NCI-H146 treated with DMSO at 0.1 percent for 48 hours (cell line): ENCODE measurements around the gene DOCK4.

ENCODE experiments used
- DNase-seq: peaks from one replicate; lab custom pipeline; 2025; ENCODE audit not compliant: unreplicated experiment; lab: John Stamatoyannopoulos, UW

The DOCK4 gene

DNA sequence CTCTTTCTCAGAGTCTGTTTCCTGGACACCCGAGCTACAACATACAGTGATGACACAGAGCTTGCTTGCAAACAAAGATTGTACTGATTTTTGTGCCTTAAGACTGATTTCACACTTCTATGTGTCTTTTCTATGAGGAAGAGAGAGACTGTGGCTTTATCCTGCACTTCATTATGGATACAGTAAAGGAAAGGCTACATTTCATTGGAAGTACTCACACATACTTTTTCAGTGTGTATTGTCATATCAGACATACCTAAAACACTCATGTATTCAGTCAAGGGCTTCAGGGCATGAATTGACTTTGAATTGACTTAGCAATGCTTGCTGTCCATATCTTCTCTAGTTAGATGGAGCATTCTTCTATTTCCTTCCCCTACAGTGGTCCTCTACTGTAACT, 508.4 kb downstream of the DOCK4 start:
- DNase-seq: no peak

DNA sequence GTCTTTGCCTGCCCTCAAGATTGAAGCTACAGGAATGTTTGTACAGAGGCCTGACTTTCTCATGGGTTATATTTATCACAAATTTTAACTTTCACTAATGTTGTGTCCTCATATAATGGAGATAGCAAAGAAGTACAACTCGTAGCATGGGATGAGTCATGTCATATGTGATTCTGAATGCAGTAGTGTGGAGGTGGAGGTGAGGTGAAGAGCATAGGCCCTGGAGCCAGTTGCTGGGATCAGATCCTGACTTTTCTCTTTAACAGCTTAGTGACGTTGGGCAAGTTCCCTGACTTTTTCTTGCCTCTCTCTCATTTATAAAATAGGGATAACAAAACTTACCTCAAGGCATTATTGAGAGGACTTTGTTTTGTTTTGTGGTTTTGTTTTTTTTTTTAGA, 511.8 kb downstream of the DOCK4 start:
- no peak for DNase-seq

- DNase-seq: no peak
These were observed 515.7 kb downstream of the DOCK4 start for GRCh38 chr7:111690364-111691111.

DNA sequence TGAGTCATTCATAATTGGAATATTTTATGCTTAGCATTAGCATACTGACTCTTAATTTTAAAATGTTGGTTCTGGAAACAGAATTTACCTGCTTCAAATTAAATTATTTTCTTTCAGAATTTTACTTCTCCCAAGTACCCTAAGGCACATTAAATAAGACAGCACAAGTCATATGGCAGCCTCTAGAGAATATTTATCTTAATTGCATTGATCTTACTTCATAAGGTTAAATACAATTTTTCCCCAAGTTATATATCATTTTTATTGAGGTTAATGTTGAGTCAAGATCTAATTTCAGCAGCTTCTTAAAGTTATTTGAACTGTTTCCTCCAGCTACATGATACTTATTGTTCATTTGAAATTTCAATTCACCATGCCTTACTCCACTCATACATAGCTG, 520.9 kb downstream of the DOCK4 start:
- no peak for DNase-seq

DNA sequence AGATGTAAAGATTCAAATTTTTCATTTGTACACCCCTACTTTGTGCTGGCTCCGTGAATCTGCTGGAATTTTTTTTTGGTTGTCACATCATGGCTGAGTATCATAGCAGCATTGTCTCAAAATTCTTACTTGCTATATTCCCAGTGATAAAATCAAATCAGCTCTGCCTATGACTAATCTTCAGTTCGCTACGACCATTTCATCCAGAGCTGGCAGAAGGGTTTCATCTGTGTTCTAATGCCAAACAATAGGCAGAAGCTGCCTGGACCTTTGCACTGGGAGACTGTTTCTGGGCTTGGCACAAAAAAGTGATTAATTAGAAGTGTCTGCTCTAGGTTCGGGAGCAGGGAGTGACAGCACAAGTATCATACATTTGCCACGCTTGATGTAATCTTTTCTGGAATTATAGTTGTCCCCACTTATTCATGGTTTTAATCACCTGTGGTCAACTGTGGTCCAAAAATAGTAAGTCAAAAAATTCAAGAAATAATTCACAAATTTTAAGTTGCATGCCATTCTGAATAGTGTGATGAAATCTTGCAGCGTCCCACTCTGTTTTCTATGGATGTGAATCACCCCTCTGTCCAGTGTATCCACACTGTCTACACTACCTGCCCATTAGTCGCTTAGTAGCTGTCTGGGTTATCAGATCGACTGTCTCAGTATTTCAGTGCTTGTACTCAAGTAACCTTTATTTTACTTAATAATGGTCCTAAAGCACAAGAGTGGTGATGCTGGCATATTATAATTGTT, 523.4 kb downstream of the DOCK4 start:
- no peak for DNase-seq

GRCh38 chr7:111681242-111681641, 525.0 kb downstream of the DOCK4 start:
- no peak for DNase-seq

DNA sequence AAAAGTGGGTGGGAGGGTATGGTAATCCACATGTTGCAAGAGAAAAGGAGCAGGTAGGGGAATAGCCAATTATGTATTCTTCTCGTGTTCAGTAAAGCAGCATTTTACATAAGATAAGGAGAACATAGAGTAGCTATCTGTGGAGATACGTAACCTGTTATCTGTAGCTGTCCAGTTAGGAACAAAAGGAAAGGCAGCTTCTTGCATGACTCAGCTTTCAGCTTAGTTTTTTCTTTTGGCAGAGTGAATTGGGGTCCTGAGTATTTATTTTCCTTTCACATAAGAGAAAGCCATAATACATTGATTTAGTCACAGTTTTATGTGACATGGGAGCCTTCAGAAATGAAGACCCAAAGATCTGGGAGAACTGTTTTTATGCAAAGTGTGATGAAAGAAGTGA, 527.2 kb downstream of the DOCK4 start:
- no peak for DNase-seq

GRCh38 chr7:111678281-111678680, 527.9 kb downstream of the DOCK4 start:
- no peak for DNase-seq

GRCh38 chr7:111677848-111678247, 528.4 kb downstream of the DOCK4 start:
- DNase-seq: no peak

DNA sequence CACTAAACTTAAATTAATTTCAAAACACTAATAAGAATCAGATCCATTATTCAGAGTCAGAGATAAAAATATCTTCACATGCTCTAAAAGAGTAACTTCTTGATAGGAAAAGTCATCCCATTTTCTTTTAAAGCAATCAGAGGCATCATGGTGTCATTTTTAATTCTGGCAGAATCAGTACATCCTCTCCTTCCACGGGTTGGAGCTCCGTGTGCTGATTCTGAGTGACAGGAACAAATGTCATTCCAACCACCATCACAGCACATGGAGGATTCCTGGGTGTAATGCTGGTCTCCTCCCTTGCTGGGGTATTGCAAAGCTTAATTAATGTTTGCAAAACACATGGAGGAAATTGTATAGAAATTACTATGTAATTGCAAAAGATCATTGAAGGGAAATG, 529.4 kb downstream of the DOCK4 start:
- DNase-seq: no peak
